ENCODE results near the gene LCN12. TPM values are rescaled to one million over a fixed set of nuclear protein-coding genes. Genes with fewer than 3 reads are reported as not detected.
A peak's percentile ranks its signal among the peaks of the same experiment; 100 is the strongest.

Gene LCN12
- total RNA-seq, 1 experiment from 2014 or later = 2.1 TPM

DNA sequence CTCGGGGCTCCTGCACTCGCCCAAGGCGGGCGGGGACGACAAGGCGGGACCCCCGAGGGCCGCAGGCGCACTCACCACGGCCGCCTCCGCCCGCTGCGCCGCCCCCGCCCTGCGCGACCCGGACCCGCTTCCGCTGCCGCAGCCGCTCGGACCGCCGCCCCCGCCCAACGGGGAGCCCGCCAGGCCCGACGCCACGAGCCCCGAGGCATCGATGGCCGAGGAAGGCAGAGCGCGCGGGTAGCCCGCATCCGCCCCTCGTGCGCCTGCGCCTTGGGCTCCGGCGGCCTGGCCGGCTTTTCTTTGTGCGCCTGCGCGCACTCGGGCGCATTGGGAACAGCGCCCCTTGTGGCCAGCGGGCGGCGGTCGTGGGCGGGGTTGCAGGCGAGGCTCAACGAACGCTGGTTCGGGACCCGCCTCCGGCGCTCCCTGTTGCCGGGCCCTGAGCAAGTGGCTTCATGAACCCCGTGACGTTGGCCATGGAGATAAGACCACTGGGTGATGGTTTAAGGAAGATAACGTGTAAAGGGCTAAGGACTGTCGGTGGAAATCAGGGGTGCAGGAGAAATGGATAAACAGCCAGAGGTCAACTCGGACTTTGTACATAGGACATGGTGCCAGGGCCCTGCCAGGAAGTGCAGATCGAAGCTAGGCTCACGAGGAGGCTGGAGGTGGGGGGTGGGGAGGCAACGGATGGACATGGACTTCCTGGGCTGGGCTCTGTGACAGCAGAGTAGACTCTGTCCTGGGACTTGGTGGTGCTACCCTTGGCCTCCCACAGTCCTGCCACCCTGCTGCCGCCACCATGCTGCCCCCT, 7.3 kb upstream of the LCN12 start, which contains the start of the genes C8G and FBXW5:
C8G (plus strand) TSS at position 725 of the 814 bp plus-strand sequence; CDS start at position 803, 78 bp downstream.
FBXW5 (minus strand) TSS at position 220 of the 814 bp plus-strand sequence. CDS start 655 bp downstream, outside the sequence.
- H3K14ac ChIP-seq (ENCODE audit: insufficient read depth, low read length) = no peak within 1 kb of the TSS; the same call in 1 of the 2 replicates
- H3K4me1 ChIP-seq (ENCODE audit: insufficient read depth, low read length) = no peaks in the 10 kb centered on the region
- H3K79me2 ChIP-seq (ENCODE audit: insufficient read depth, low read length) = no peaks in the 10 kb centered on the region
- H2BK120ac ChIP-seq (ENCODE audit: low read depth, low read length, poor library complexity, severe bottlenecking) = no peak within 1 kb of the TSS
- H3K9me3 Mint-ChIP-seq = no peaks in the 10 kb centered on the region
- no peak within 1 kb of the TSS for H2BK5ac ChIP-seq (ENCODE audit: insufficient read length, low read length)
- H2BK20ac ChIP-seq (ENCODE audit: low read depth, low read length, poor library complexity, severe bottlenecking) = no peak within 1 kb of the TSS
- H3K27me3 Mint-ChIP-seq (ENCODE audit: low read depth) = no peaks in the 10 kb centered on the region
- no peak within 1 kb of the TSS for H3T11ph ChIP-seq (ENCODE audit: low read length)
- H3K4me1 Mint-ChIP-seq = peaks cover 10 to 18% of the 10 kb centered on the region in 2 experiments
- H3K36me3 Mint-ChIP-seq (ENCODE audit: insufficient read depth in 1 of 3, low read depth in 3 of 3) = peaks cover 2 to 27% (median 23%) of the 10 kb centered on the region in 3 experiments; a peak in 5 of 7 replicates
- H4K91ac ChIP-seq (ENCODE audit: insufficient read length, low read depth, low read length) = no peak within 1 kb of the TSS
- H2BK12ac ChIP-seq (ENCODE audit: insufficient read length, low read depth, low read length) = no peak within 1 kb of the TSS
- no peak within 1 kb of the TSS for H2AK5ac ChIP-seq (ENCODE audit: insufficient read length, low read length)
- no peaks in the 10 kb centered on the region for H3K27me3 ChIP-seq (ENCODE audit: insufficient read depth, low read length)
- H3K27ac ChIP-seq (ENCODE audit: insufficient read length, low read depth, low read length) = no peak within 1 kb of the TSS
- no peak within 1 kb of the TSS for H2AFZ ChIP-seq (ENCODE audit: low read length)
- H3K18ac ChIP-seq (ENCODE audit: insufficient read length, low read depth, low read length) = no peak within 1 kb of the TSS
- peak within 1 kb of the TSS in 2 of 3 experiments; percentile 8 to 77; a peak in 1 of 7 replicates for H3K27ac Mint-ChIP-seq
- peak; percentile 95 for DNase-seq
- no CpG with 5 or more reads among the region's 74 CpGs for WGBS (ENCODE audit: extremely low coverage, insufficient read length, low lambda C conversion rate)
- peaks cover 8% of the 10 kb centered on the region for H3K23me2 ChIP-seq (ENCODE audit: insufficient read length, low read depth, low read length, poor library complexity, severe bottlenecking)
- no peaks in the 10 kb centered on the region for H4K20me1 ChIP-seq (ENCODE audit: control insufficient read depth, insufficient read depth, insufficient read length)
- peak within 1 kb of the TSS; percentile 68 to 82 for H3K4me3 Mint-ChIP-seq
- H3K56ac ChIP-seq (ENCODE audit: insufficient read length, low read depth, low read length) = no peak within 1 kb of the TSS
- peak within 1 kb of the TSS; percentile 13 for H3K9ac ChIP-seq (ENCODE audit: extremely low read depth, insufficient read length, low read length)
- H4K5ac ChIP-seq (ENCODE audit: insufficient read length, low read depth, low read length) = no peak within 1 kb of the TSS
- peak within 1 kb of the TSS; percentile 60 for H3K4me2 ChIP-seq (ENCODE audit: insufficient read depth, insufficient read length, low read length)
- peak; percentile 99 for TF ChIP-seq CTCF (conservative IDR thresholded peaks at IDR 0.05)
- H3K4ac ChIP-seq (ENCODE audit: low read depth, low read length) = no peak within 1 kb of the TSS
- no peaks in the 10 kb centered on the region for H3K79me1 ChIP-seq (ENCODE audit: insufficient read depth, low read depth, low read length, poor library complexity, severe bottlenecking)
- H2BK15ac ChIP-seq (ENCODE audit: low read depth, low read length) = no peak within 1 kb of the TSS; the same call in 1 of the 2 replicates
- no peaks in the 10 kb centered on the region for H3K9me3 ChIP-seq (ENCODE audit: control insufficient read depth, low read depth, low read length)
- no peak within 1 kb of the TSS for H3K23ac ChIP-seq (ENCODE audit: insufficient read length, low read depth, low read length)
- no peak within 1 kb of the TSS for H4K8ac ChIP-seq (replicated peaks; ENCODE audit: insufficient read length, low read depth, low read length)
